Measurements from ENCODE around the gene MYH15. TPM values are rescaled to one million over a fixed set of nuclear protein-coding genes. Genes with fewer than 3 reads are reported as not detected.

MYH15 gene
- total and polyA plus RNA-seq, 2 of the 4 experiments (the other 2 are of a cell fraction) = 0.10 to 0.36 TPM

GRCh38 chr3:108338901-108339545 lies 171.4 kb downstream of the MYH15 start:
- Histone ChIP-seq H3K56ac (ENCODE audit: extremely low read depth, insufficient read depth, low read length) (no peak overlapping the region), H3K18ac (ENCODE audit: low read depth, low read length) (no peak overlapping the region), H4K8ac (ENCODE audit: low read depth in 2 of 2, low read length in 2 of 2) (no peak overlapping the region), H3K4me3 (ENCODE audit: insufficient read depth, low read depth, low read length) (no peak overlapping the region), H3K27me3 (ENCODE audit: control insufficient read depth, insufficient read depth, low read length) (no peaks in the 10 kb centered on the region; the same call in none of the 2 replicates), H2BK5ac (ENCODE audit: low read depth, low read length, poor library complexity, severe bottlenecking) (no peak overlapping the region), H2AK5ac (ENCODE audit: low read depth, low read length) (no peak overlapping the region), H2BK15ac (ENCODE audit: low read depth, low read length) (no peak overlapping the region), H4K20me1 (ENCODE audit: insufficient read depth, low read length) (no peaks in the 10 kb centered on the region), H2AK9ac (replicated peaks; ENCODE audit: low read depth, low read length, poor library complexity) (no peak overlapping the region), H3K4me1 (ENCODE audit: control insufficient read depth, insufficient read depth, low read length) (no peaks in the 10 kb centered on the region), H4K91ac (ENCODE audit: insufficient read depth, low read depth, low read length) (no peak overlapping the region), H3K4ac (ENCODE audit: low read depth, low read length) (no peak overlapping the region), H2BK120ac (ENCODE audit: low read depth, low read length) (no peak overlapping the region), H3K14ac (replicated peaks; ENCODE audit: low read depth, low read length) (no peak overlapping the region), H3K4me2 (ENCODE audit: low read depth, low read length) (no peak overlapping the region), H3K9me1 (ENCODE audit: insufficient read depth, low read length) (no peaks in the 10 kb centered on the region), H2AFZ (replicated peaks; ENCODE audit: low read length, poor library complexity) (no peak overlapping the region), H3K23ac (ENCODE audit: low read depth, low read length) (no peak overlapping the region), H3K36me3 (ENCODE audit: control insufficient read depth, insufficient read depth, low read length) (no peaks in the 10 kb centered on the region), H3K9ac (ENCODE audit: low read depth, low read length) (no peak overlapping the region), H2BK20ac (ENCODE audit: low read depth, low read length) (no peak overlapping the region), H4K5ac (ENCODE audit: low read depth, low read length) (no peak overlapping the region), H3K79me1 (ENCODE audit: low read depth in 1 of 2, low read length in 2 of 2) (no peaks in the 10 kb centered on the region), H3K27ac (ENCODE audit: insufficient read depth, low read length) (no peak overlapping the region), H3K9me3 (ENCODE audit: control insufficient read depth, insufficient read depth, low read length) (no peaks in the 10 kb centered on the region)
- TF ChIP-seq FOS (IDR thresholded peaks at IDR 0.05; ENCODE audit: low read depth, low read length) (no peak), CHD1 (IDR thresholded peaks at IDR 0.05; ENCODE audit: low read depth, low read length) (no peak), RCOR1 (IDR thresholded peaks at IDR 0.05; ENCODE audit: insufficient replicate concordance, low read length) (no peak), SMC3 (IDR thresholded peaks at IDR 0.05; ENCODE audit: low read depth, low read length) (no peak), MXI1 (IDR thresholded peaks at IDR 0.05; ENCODE audit: borderline replicate concordance, low read depth, low read length) (no peak), RAD21 (IDR thresholded peaks at IDR 0.05; ENCODE audit: low read length) (no peak), NFE2L2 (IDR thresholded peaks at IDR 0.05; ENCODE audit: low read depth, low read length) (no peak), MAFK (IDR thresholded peaks at IDR 0.05; ENCODE audit: low read depth, low read length) (no peak)
- TF ChIP-seq, protein P1, sequence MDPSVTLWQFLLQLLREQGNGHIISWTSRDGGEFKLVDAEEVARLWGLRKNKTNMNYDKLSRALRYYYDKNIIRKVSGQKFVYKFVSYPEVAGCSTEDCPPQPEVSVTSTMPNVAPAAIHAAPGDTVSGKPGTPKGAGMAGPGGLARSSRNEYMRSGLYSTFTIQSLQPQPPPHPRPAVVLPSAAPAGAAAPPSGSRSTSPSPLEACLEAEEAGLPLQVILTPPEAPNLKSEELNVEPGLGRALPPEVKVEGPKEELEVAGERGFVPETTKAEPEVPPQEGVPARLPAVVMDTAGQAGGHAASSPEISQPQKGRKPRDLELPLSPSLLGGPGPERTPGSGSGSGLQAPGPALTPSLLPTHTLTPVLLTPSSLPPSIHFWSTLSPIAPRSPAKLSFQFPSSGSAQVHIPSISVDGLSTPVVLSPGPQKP (IDR thresholded peaks at IDR 0.05; ENCODE audit: borderline replicate concordance, low read depth, low read length) = no peak
- ChIA-PET CTCF (no interaction called here), POLR2A (ENCODE audit: unreplicated experiment) (no interaction called here)
- intact Hi-C loops (cut with micrococcal nuclease) (no loop called here), in situ Hi-C loops (cut with MboI; ENCODE audit: low sequenced_read_pairs) (no loop called here), dilution Hi-C loops (cut with HindIII; ENCODE audit: low sequenced_read_pairs, unreplicated experiment) (no loop called here)
- BruUV-seq (replicated peaks) = no TSS peak
- ATAC-seq (ENCODE audit: low read depth) (no peak), DNase-seq (no peak)

Measured in IMR-90 (cell line).